SHP77 treated with DMSO at 0.1 percent for 48 hours (cell line): ENCODE results near the gene PARVA.
"Not testable (repeated sequence)": the region's sequence is repeated elsewhere in the genome, so short reads cannot be mapped to it uniquely, and the experiment has no call there.

Experiments used
- DNase-seq: peaks from one replicate; lab custom pipeline; 2025; lab: John Stamatoyannopoulos, UW

Gene PARVA

GRCh38 chr11:12377106-12377823 is at the start of gene PARVA:
PARVA (plus strand) TSS chr11:12377571; CDS start chr11:12377648, 77 bp downstream.
- no peak for DNase-seq

- DNase-seq: no peak
Measured at GRCh38 chr11:12329169-12329568, 48.2 kb upstream of the PARVA start.

GRCh38 chr11:12329797-12330196 is 47.6 kb upstream of the PARVA start:
- DNase-seq: no peak

- no peak for DNase-seq
Measured at GRCh38 chr11:12330485-12331231, 46.7 kb upstream of the PARVA start.

- peak; percentile 24 for DNase-seq
Measured at GRCh38 chr11:12331239-12331874, 46.0 kb upstream of the PARVA start.

GRCh38 chr11:12343526-12343925 is 33.8 kb upstream of the PARVA start:
- no peak for DNase-seq

- DNase-seq: no peak
Measured at GRCh38 chr11:12353534-12353933, 23.8 kb upstream of the PARVA start.

GRCh38 chr11:12354750-12355545 is 22.4 kb upstream of the PARVA start:
- no peak for DNase-seq

GRCh38 chr11:12356944-12357655 is 20.3 kb upstream of the PARVA start:
- no peak for DNase-seq

GRCh38 chr11:12357697-12358096 is 19.7 kb upstream of the PARVA start:
- not testable (repeated sequence) for DNase-seq

GRCh38 chr11:12358302-12359188 is 18.8 kb upstream of the PARVA start:
- DNase-seq: no peak

- DNase-seq: no peak
Measured at GRCh38 chr11:12359761-12360160, 17.6 kb upstream of the PARVA start.

GRCh38 chr11:12361682-12362081 is 15.7 kb upstream of the PARVA start:
- DNase-seq: no peak

- no peak for DNase-seq
Measured at GRCh38 chr11:12362857-12363256, 14.5 kb upstream of the PARVA start.

GRCh38 chr11:12363373-12363772 is 14.0 kb upstream of the PARVA start:
- DNase-seq: no peak

GRCh38 chr11:12365965-12366575 is 11.3 kb upstream of the PARVA start:
- DNase-seq: not testable (repeated sequence)

GRCh38 chr11:12367057-12367456 is 10.3 kb upstream of the PARVA start:
- not testable (repeated sequence) for DNase-seq

- no peak for DNase-seq
Measured at GRCh38 chr11:12372111-12372510, 5.3 kb upstream of the PARVA start.

GRCh38 chr11:12375720-12376119 is 1.7 kb upstream of the PARVA start:
- DNase-seq: no peak
